HG03095 (cell line): ENCODE results near the gene DNAL4.
A peak's percentile ranks its signal among the peaks of the same experiment; 100 is the strongest.

Experiments used
- ATAC-seq: cut with Tn5 transposase; IDR thresholded peaks from one replicate; pipeline ENCODE4 v1.9.1; 2021; ENCODE audit warnings: moderate library complexity; ENCODE audit not compliant: unreplicated experiment

Gene DNAL4

DNA sequence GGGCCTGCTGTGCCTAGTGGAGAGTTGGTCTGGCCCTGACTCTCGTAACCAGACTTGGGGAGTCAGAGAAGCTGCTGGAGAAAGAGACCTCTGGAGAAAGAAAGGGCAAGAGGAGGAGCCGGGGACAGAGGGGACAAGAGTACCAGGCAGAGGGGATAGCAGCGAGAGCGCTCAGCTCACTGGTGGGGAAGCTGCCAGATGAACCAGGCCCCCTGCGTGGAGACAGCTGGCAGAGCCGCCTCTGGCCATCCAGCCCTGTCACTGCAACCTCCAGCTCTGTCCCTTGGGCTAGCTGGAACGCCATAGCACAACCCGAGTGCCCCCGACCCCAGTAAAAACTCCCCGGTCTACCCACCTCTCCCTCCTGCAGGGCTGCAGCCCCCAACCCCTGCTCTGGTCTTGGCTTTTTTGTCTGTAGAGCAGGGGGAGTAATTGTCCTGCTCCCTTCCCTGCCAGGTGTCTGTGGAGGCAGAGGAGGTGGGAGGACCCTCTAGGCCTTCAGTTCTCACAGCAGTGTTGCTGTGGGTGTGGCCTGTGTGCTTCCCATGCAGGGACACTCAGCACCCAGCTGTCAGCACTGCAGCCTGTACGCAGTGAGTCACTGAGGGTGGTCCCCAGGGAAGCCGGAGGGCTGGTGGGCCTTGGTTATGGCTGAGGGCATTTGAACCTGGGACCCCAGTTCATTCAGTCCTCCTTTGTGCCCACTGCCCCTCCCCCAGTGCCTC, 33.3 kb downstream of the DNAL4 start:
- ATAC-seq, result no peak

DNA sequence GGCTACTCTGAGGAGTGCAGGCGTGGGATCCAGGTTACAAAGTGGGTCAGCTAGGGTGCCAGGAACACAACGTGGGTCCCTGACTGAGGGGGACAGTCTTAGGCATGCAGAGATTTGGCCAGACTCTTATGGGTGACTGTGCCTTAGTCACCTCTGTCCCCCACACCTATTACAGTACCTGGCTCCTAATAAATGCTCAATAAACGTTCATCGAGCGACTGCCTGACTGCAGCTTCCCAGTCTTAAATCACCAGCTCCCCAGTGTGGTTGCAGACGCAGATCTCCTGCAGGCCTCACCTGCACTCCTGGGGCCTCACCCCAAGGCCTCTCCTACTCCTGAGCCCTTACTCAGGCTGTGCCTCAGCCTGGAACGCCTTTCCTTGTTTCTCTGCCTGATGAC, 34.9 kb downstream of the DNAL4 start:
- no peak for ATAC-seq

DNA sequence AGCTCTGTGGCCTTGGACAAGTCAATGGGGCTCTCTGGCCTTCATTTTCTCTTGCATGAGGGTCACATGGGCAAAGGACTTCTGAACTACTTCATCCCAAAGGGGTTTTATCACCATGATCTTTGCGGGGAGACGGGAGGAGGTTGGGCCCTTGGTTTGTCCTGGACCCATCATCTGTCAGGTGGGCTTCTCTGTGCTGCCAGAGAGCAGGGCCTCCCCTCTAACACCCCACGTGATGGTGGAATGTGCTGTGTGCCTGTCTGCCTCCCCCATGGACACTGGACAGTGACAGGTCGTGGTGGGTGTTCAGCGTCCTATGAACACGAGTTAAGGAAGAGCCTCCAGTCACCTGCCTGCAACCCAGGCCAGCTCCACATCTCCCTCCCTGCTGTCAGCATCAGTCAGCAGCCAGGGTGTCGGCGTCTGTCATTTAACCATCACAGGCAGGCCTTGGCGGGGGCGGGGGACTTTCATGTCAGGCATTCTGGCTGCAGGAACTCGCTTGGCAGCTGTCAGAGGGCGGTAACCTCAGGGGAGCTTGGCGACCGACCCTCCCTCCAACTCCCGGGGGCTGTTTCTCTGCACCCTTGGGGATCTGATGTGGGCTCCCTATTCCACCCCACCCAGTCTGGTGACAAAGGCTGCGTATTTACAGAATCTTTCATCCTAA, 35.5 kb downstream of the DNAL4 start:
- ATAC-seq, result no peak

DNA sequence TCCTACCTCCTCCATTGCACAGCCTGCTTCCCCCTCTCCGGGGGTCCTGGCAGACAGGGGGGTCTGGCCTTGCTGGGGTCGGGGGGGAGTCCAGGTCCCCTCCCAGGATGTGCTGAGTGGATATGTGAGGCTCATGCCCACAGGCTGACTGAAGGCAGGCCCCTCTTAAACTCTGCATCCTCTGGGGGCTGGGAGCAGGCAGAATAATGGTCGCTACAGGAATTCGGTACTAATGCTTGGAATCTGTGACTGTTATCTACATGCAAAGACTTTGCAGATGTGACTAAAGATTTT, 36.5 kb downstream of the DNAL4 start:
- no peak for ATAC-seq

DNA sequence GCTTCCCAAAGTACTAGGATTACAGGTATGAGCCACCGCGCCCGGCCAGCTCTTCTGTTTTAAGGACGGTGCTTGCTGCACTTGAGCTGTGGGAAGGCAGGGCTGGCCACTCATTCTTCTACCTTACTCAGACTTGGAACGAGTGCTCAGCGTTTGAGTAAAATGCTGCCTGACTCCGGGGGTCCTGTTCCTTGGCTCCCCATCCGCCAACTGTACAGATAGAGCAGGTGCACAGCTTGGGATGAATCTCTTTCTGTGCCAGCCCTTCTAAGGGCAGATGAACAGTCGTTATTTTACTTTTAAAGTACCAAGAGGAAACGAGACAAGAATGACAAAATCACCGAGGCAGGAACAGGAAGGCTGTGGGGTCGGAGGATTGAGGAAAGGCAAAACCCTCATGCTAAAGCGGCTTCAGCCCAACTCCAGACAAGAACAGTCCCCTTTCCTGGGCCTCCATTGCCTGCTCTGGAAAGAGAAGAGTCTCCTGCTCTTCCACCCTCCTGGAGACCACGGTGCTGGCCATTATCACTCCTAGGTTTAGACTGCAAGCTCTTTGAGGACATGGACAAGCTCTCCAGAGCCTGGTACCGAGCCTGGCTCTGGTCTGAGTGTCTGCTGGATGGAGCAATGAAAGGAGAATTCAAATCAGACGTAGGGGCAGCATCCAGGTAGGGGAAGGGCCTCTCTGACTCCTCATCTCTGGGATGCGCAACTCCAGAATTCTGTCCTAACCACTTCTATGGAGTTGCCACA, 37.1 kb downstream of the DNAL4 start:
- no peak for ATAC-seq

DNA sequence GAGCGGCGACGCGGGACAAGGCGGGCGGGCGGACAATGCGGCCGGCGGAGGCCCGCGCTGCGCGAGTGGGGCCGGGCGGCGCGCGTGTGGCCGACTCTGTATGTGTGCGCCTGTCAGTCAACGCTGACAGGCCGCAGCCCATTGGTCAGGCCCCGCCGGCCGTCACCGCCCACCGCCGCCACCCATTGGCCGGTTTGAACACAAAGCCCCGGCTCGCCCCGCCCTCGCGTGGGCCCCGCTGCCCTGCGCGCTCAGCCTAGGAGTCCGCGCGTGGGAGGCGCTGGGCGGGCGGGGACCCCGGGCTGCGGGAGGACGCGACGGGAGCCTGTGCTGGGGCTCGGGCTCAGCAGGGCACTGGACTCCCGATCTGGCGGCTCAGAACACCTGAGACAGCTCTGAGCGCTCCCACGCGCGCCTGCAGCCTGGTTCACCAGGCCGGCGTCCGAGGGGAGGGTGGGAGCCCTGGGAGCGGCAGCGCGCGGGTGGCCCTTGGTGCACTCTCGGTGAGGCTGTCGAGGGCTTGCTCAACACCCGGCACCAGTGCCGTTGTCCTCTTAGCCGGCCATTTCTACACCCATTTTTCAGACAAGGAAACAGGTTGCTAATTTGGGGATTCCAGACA, 37.9 kb downstream of the DNAL4 start, which contains the start of gene SUN2:
SUN2 (minus strand) TSS at position 88 of the 622 bp plus-strand sequence. CDS start 3,370 bp downstream, outside the sequence.
- peak; percentile 65 for ATAC-seq

DNA sequence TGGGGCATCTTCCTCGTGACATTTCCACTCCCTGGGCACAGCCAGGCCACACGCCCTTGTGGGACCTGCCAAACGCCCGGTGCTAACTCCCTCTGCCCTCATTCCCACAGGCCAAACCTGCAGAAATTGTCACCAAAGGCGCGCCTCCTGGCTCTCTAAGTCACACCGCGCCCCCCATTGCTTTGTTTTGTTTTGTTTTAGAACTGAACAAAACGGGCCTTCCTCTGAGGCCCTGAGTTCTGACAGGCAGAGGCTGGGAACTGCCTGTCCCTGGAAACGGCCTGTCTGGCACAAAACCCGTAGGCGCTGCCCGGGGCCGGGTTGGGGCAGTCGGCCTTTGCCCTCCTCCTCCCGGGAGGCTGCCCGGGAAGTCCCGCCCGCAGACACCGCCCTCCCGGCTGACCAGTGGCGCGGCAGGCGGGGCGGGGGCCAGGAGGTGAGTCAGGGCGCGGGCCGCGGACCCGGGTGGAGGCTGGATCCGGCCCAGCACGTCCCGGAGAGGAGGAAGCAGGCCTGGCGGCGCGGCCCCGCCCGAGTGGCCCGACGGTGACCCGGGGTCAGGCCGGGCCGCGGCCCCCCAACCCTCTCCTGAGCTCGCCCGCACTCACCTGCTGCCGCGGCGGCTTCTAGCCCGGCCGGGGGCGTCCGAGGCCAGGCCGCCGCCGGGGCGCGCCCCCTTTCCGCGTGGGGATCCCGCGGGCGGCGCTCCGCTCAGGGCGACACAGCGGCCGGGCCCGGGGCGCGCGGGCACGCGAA, 38.6 kb downstream of the DNAL4 start:
- no peak for ATAC-seq

DNA sequence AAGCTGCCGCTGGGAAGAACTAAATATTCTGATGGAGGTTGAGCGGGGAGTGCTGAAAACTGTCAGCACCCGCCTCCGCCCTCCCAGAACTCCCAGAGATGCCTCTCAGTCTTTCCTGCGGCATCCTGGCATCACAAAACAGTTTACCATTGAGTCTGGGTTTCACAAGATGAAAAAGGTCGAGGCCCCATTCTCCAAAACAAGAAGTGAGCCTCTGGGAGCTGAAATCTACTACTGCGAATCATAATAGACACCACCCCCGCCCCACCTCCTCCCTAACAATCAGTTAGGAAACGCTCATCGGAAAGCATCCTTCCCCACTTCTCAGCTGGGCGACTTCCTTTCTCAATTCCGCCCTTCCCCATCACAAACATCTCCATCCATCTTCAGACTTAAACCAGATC, 39.2 kb downstream of the DNAL4 start:
- ATAC-seq, result no peak

DNA sequence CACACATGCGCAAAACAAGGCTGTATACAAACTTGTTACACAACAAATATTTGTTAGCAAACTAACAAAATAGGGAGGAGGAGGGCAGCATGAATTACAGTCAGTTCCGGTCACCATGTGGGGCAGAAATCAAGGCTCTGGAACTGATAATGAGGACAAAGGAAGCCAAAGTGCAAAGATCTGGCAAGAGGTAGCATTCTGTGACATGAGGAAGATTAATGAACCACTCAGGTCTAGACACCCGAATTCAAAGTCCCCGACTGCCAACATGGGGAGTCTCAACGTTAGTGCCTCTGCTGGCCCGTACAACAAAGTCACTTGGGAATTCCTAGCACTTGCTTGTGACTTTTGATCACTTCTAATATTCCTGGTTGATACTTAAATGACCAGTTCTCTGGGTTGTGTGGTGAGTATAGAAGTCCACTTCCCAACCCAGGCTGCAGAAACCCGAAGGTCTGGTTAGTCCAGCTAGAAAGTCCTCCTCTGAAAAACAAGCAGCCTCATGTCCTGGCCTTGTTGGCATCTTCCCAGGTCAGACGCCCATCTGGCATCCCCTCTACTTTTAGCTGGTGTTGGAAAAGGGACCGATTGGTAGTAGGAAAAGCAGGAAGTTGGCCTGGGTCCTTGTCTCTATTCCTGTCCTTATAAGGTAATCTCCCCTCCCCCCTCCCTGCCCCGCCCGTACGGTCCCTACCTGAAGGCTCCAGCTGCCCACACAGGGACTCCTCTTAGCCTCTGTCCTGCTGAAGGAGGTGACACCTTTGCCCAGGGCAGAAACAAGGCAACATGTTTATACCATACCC, 39.8 kb downstream of the DNAL4 start:
- no peak for ATAC-seq

DNA sequence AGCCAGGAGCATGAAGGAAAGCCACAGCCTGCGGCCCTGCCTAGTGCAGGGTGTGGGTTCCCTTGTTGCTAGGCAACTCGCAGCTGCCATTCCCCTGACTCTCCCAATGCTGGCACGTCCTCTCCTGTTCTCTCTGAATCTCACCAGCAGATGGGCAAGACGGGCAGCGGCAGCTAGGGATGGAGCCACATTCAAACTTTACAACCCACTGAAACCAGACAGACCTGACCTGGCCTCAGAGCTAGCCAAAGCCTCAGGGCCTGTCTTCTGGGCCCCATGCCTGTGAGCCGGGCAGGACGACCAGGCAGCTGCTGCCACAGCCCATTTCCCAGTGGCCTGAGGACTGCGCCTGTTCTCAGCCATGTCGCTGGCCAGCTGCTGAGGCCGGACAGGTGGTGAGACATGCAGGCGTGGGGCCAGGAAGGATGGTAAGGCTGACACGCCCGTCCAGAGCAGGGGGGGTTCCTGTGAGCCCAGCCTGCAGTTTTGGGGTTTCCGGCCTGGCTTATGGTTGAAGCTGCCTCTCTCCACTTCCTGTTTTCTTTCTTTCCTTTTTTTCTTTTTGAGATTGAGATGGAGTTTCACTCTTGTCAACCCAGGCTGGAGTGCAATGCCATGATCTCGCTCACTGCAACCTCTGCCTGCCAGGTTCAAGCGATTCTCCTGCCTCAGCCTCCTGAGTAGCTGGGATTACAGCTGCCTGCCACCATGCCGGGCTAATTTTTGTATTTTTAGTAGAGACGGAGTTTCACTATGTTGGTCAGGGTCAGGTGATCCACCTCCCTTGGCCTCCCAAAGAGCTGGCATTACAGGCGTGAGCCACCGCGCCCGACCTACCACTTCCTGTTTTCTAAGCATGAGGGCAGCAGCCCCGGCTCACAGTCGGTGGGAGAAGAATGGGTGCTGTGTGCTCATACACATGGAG, 42.3 kb downstream of the DNAL4 start:
- ATAC-seq, result peak; percentile 34

DNA sequence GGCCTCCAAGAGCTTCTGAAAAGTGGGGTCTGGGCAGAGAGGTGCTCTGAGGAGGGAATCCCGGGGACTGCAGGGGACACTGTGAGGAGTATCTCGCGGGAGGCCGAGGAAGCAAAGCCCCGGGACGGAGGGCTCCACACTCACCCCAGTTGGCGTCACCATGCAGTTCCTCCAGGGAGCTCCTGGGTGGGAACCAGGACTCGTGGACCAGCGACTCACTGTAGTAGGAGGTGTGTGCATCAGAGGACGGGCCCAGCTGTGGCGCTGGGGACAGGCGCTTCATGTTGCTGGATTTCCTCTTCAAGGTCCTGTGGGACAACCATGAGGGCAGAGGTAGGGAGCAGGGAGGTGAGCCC, 42.9 kb downstream of the DNAL4 start:
- no peak for ATAC-seq

DNA sequence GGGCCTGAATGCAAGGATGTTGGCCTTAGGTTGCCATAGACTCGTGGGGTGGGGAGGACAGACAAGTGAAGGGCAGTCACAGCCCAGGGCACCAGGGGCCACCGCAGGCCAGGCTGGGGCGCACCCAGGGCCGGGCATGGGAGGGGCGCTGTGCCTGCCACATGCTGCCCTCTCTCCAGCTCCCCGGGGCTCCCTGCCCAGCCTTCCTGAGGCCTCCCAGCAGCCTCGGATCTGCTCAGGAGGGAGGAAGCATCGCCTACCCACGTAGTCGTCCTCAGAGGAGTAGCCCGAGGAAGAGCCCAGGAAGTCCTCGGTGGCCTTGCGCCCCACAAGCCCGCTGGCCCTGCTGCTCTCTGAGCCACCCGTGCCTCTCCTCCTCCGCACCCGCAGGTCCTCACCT, 43.3 kb downstream of the DNAL4 start:
- ATAC-seq, result no peak

DNA sequence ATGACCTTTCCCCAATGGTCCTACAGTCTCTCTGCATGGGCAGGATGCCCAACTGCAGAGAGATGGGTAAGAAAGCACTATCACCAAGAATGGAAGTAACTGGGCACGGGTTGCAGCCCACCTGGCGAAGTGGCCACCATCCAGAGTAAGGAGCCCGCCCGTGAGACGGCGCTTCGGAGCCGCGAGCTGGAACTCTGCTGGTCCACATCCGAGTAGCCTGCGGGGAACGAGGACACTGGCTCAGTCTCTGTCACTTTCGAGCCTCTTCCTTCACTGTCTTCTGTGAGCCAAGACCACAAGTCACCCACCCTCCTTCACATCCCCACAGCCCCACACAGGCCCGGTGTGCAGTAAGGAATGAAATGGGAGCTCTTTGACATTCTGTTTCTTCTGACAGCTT, 43.8 kb downstream of the DNAL4 start:
- no peak for ATAC-seq

DNA sequence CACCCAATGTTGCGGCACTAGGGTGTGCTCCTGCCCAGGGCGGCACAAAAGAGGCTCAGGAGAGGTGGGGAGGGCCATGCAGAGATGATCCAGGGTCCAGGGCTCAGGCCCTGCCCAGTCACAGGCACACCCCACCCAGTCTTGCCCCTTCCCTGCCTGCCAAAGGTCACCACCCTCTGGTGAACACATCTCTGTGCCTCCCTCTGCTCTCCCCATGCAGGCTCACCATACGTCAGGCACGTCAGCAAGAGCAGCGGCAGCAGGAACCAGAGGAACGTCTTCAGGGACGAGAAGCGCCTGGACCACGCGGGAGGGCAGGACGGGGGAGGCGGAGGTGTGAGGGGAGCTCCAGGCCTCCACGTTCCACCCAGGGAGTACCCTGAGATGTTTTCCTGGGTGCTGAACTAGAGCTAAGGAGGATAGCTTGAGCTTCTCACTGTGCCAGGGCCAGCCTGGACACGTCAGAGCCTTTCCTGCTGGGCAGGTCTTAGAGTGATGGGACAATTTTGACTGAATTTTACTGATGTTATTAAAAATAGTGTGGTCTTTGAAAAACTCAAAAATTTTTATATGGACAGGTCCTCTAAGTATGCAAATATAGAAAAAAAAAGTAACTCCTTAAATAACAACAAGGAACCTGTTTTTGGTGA, 45.3 kb downstream of the DNAL4 start:
- ATAC-seq, result no peak

DNA sequence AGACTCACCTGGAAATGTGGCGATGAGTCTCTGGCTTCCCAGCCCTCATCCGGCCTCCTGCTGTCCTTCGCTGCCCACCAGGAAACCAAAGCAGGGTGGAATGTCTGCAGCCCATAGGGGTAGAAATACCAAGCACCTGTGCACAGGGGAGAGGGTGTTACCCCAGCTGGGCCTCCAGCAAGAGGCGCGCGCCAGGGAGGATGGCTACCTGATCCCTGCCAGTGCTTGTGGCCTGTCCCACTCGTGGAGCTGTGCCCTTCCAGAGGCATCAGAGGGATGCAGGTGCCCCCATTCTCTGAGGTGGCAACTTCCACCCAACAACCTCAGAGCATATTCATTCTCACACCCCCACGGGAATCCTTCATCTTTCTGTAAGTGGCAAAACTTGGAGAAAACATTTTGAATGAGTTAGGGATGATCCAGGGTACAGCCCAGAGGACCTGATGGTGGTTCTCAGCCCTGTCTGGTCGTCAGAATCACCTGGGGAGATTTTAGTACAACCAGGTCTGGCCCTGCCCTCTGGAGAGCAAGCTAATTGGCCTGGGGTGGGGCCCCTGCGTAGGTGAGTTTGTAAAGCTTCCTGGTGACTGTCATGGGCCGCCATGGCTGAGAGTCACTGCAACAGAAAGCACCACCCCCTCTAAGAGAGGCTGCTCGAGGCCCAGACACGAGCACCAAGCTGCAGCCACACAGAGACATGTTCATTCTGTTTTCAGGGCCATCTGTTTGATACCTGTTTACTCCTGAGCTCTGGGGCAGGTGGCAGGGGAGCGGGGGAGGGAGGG, 48.1 kb downstream of the DNAL4 start:
- ATAC-seq, result no peak

DNA sequence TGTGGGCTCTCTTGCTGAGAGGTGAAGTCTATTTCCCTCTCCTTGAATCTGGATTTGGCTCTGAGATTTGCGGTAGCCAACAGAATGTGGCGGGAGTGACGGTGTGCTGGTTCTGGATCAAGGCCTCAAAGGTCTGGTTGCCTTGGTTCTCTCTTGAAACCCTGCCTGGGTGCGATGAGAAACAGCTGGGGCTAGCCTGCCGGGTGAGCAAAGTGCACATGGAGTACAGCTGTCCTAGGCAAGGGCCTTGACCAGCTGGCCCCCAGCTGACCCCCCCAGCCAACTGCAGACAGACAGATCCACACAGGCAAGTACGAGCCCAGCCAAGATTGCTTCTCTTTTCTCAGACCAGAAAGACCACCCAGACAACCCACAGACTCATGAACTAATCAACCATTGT, 49.0 kb downstream of the DNAL4 start:
- no peak for ATAC-seq

DNA sequence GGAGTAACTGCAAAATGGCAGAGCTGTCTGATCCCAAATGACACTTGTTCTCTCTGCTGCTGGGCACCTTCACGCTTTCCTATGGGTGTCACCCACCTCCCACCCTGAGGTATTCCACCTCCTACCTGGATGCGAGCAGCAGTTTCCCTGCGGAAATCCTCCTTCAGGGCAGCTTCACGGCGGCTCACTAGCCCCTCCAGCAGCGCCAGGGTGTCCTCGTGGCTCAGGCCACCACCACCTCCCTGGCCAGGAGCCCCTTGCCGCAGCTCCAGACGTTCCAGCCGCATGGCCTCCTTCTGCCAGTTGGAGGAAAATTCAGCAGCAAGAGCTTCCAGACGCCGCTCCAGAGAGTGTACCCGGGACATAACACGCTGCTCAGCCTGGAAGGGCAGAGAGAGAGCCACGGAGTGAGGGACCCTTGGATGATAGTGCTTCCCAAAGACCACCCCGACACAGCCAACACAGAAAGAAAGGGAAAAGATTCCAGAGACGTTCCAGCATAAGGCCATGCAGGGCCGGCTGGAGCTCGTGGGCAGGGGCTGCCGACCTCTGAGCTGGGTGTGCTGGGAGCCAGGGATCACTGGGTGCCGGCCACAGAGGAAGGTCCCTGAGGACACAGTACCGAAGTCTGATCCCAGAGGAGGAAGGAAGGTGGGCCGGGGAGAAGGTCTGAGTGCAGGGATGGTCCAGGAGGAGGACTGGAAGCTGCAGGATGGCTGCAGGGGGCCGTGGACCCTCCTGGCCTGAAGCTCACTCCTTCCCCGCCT, 51.6 kb downstream of the DNAL4 start:
- ATAC-seq, result no peak
